Cardiac septum (tissue), 1 donor: ENCODE measurements around the gene PPFIBP2. TPM values are rescaled to one million over a fixed set of nuclear protein-coding genes. Genes with fewer than 3 reads are reported as not detected.

Experiments used
- total RNA-seq: library from RNA; stranded (reverse); fragmentation: NEBNext Ultra II Directional; extraction: Animal tissue kit (Norgen Biotek cat#: 25700); gene quantifications from one replicate; pipeline ENCODE4 v1.2.1, GENCODE V29; 2021
- donor health status: DM: no; HTN: no; CAD: no.

Gene PPFIBP2
- total RNA-seq, 1 donor from 2014 or later = 14.9 TPM

Other genes with a start within 250 kb of the PPFIBP2 start
- 5.3 TPM for gene OLFML1, start 28.5 kb upstream of the PPFIBP2 start, total RNA-seq
- 1.7 TPM for gene CYB5R2, start 159.5 kb downstream of the PPFIBP2 start, total RNA-seq
- gene OVCH2, start 192.5 kb downstream of the PPFIBP2 start, total RNA-seq = not detected